Fibroblast of peridontal ligament (primary cell): ENCODE data around the gene PCGF5.
"Not testable (repeated sequence)": the region's sequence is repeated elsewhere in the genome, so short reads cannot be mapped to it uniquely, and the experiment has no call there.

ENCODE experiments used
- DNase-seq: peaks from one replicate; pipeline ENCODE4 v3.0.0-alpha.2; 2010; ENCODE audit errors: extremely low read depth

The PCGF5 gene

GRCh38 chr10:91284486-91285090 is 64.1 kb downstream of the PCGF5 start:
- DNase-seq, result no peak

- DNase-seq, result peak; percentile 8
Observed at GRCh38 chr10:91286572-91286971, 66.1 kb downstream of the PCGF5 start.

GRCh38 chr10:91287276-91287675 is 66.8 kb downstream of the PCGF5 start:
- DNase-seq, result no peak

- no peak for DNase-seq
Observed at GRCh38 chr10:91287912-91288311, 67.4 kb downstream of the PCGF5 start.

- no peak for DNase-seq
Observed at GRCh38 chr10:91289305-91289704, 68.8 kb downstream of the PCGF5 start.

GRCh38 chr10:91290607-91291006 is 70.1 kb downstream of the PCGF5 start:
- no peak for DNase-seq

GRCh38 chr10:91294134-91294906 is 73.9 kb downstream of the PCGF5 start:
- DNase-seq, result no peak

- DNase-seq, result no peak
Observed at GRCh38 chr10:91295346-91295745, 74.9 kb downstream of the PCGF5 start.

GRCh38 chr10:91296471-91296870 is 76.0 kb downstream of the PCGF5 start:
- DNase-seq, result no peak

- DNase-seq, result peak; percentile 79
Observed at GRCh38 chr10:91298224-91298871, 77.9 kb downstream of the PCGF5 start.

GRCh38 chr10:91299999-91300575 is 79.6 kb downstream of the PCGF5 start:
- no peak for DNase-seq

GRCh38 chr10:91302946-91303345 is 82.5 kb downstream of the PCGF5 start:
- not testable (repeated sequence) for DNase-seq

- not testable (repeated sequence) for DNase-seq
Observed at GRCh38 chr10:91305979-91306378, 85.5 kb downstream of the PCGF5 start.

GRCh38 chr10:91307489-91307888 is 87.0 kb downstream of the PCGF5 start:
- no peak for DNase-seq

GRCh38 chr10:91309711-91310110 is 89.2 kb downstream of the PCGF5 start:
- DNase-seq, result no peak

- peak; percentile 71 for DNase-seq
Observed at GRCh38 chr10:91311601-91312381, 91.3 kb downstream of the PCGF5 start.

GRCh38 chr10:91312382-91312733 is 91.9 kb downstream of the PCGF5 start:
- DNase-seq, result no peak

- peak; percentile 90 for DNase-seq
Observed at GRCh38 chr10:91313796-91314485, 93.5 kb downstream of the PCGF5 start.

- DNase-seq, result peak; percentile 14
Observed at GRCh38 chr10:91316486-91316885, 96.0 kb downstream of the PCGF5 start.

- peak; percentile 79 for DNase-seq
Observed at GRCh38 chr10:91317541-91317940, 97.1 kb downstream of the PCGF5 start.

- no peak for DNase-seq
Observed at GRCh38 chr10:91319336-91319735, 98.9 kb downstream of the PCGF5 start.
